Dendritic cell treated with granulocyte-macrophage colony-stimulating factor and Interleukin-4, amounts not matched to agents 40 ng/mL and 50 ng/mL, for 4 days (primary cell): ENCODE measurements around the gene CDH16.
"Not testable (repeated sequence)": the region's sequence is repeated elsewhere in the genome, so short reads cannot be mapped to it uniquely, and the experiment has no call there.

Experiments used
- H3K27ac Mint-ChIP-seq: one replicate; pipeline ENCODE4 v1.8.0; 2022; ENCODE audit warnings: mild to moderate bottlenecking, mixed read lengths
- H3K27me3 Mint-ChIP-seq: one replicate; pipeline ENCODE4 v1.8.0; 2022; ENCODE audit warnings: mild to moderate bottlenecking, mixed read lengths
- H3K36me3 Mint-ChIP-seq: one replicate; pipeline ENCODE4 v1.8.0; 2022; ENCODE audit warnings: low read depth, mixed read lengths
- H3K4me1 Mint-ChIP-seq: one replicate; pipeline ENCODE4 v1.8.0; 2022; ENCODE audit warnings: low read depth, mixed read lengths
- H3K4me3 Mint-ChIP-seq: one replicate; pipeline ENCODE4 v1.8.0; 2022; ENCODE audit warnings: mild to moderate bottlenecking, moderate library complexity, mixed read lengths
- H3K9me3 Mint-ChIP-seq: one replicate; pipeline ENCODE4 v1.8.0; 2022; ENCODE audit warnings: mixed read lengths
- intact Hi-C: fragments of 100-400 bp; cut with micrococcal nuclease; formaldehyde crosslinking; loops from one replicate; pipeline ENCODE4 v1.15.0; 2022

Gene CDH16, protein sequence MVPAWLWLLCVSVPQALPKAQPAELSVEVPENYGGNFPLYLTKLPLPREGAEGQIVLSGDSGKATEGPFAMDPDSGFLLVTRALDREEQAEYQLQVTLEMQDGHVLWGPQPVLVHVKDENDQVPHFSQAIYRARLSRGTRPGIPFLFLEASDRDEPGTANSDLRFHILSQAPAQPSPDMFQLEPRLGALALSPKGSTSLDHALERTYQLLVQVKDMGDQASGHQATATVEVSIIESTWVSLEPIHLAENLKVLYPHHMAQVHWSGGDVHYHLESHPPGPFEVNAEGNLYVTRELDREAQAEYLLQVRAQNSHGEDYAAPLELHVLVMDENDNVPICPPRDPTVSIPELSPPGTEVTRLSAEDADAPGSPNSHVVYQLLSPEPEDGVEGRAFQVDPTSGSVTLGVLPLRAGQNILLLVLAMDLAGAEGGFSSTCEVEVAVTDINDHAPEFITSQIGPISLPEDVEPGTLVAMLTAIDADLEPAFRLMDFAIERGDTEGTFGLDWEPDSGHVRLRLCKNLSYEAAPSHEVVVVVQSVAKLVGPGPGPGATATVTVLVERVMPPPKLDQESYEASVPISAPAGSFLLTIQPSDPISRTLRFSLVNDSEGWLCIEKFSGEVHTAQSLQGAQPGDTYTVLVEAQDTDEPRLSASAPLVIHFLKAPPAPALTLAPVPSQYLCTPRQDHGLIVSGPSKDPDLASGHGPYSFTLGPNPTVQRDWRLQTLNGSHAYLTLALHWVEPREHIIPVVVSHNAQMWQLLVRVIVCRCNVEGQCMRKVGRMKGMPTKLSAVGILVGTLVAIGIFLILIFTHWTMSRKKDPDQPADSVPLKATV

DNA sequence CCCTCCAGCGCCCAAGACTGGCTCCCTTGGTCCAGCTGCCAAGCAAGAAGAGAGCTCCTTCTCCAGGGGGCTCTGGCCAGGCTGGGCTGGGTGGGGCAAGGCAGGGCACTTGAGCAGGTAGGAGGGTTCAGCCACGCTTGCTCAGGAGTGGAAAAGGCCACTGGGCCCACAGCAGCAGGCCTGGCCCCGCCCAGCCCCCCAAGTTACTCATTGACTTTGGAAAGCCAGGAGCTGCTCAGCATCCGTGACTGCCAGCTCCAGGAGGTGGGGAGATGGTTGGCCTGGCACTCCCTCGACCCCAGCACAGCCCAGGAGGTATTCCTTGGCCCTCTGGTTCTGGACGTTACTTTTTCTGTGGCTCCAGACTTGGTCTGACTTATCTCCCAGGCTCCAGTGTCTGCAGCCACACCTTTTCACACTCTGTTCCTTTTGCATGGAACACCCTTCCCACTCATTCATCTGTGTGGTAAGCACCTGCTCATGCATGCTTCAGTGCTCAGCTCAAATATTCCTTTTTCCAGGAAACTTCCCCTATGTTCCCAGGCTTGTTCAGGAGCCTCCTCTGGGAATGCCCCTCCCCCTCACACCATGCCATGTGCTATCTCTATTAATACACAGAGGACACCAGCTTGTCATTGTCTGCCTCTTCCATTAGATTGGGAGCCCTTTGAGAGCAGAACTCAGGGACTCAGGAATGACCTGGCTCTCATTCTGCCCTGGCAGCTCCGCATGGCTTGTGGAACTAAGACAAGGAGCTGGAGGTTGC is at the start of gene CDH16:
CDH16 (minus strand) TSS at position 83 of the 766 bp plus-strand sequence. CDS start 820 bp downstream, outside the sequence.
- no peaks in the 10 kb centered on the region for H3K36me3 Mint-ChIP-seq
- H3K4me1 Mint-ChIP-seq: peaks cover 5% of the 10 kb centered on the region
- H3K9me3 Mint-ChIP-seq: no peaks in the 10 kb centered on the region
- no peak within 1 kb of the TSS for H3K4me3 Mint-ChIP-seq
- H3K27ac Mint-ChIP-seq: no peak within 1 kb of the TSS
- H3K27me3 Mint-ChIP-seq: peaks cover 65% of the 10 kb centered on the region
- intact Hi-C loops: no loop called here

DNA sequence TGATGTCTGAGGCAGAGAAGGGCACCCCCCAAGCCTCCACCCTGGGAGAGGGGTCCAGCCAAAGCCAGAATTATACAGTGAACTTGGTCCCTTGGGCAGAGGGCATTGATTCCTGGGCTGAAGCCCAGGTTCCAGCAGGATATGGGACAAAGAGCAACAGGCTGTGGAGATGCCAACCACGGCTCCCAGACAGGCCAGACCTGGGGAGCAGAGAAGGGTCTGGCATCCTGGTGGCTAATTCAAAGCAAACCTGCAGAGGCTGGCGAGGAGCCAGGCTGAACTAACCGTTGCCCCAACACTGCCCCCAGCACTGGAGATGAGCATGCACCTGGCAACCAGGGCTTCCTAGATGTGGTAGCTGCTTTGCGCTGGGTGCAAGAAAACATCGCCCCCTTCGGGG is 45.4 kb upstream of the CDH16 start:
- no peak overlapping the region for H3K27ac Mint-ChIP-seq
- no peaks in the 10 kb centered on the region for H3K9me3 Mint-ChIP-seq
- no peak overlapping the region for H3K4me3 Mint-ChIP-seq
- H3K36me3 Mint-ChIP-seq: no peaks in the 10 kb centered on the region
- peaks cover 13% of the 10 kb centered on the region for H3K27me3 Mint-ChIP-seq
- intact Hi-C loops: no loop called here
- H3K4me1 Mint-ChIP-seq: peaks cover 33% of the 10 kb centered on the region

DNA sequence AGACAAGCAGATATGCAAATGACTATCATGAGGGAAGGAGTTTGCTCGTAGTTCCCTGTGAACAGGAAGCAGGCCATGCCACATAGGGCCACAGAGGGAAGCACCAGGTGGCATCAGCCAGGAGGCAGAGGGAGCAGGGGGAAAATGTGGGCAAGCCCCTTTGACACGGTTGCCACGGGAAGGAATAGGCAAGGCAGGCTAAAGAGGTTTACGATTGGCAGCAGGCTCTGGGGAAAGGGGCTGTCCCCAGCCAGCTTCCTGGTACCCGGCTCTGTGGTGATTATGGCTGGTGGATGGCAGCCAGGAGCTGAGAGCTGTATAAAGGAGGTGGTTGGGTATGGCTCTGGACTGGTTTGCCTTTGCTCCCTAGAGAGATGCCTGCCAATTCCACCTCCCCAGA is 43.2 kb upstream of the CDH16 start:
- Mint-ChIP-seq H3K27me3 (peaks cover 13% of the 10 kb centered on the region), H3K9me3 (no peaks in the 10 kb centered on the region), H3K27ac (peak overlapping the region; percentile 24), H3K4me1 (peaks cover 49% of the 10 kb centered on the region), H3K4me3 (no peak overlapping the region), H3K36me3 (no peaks in the 10 kb centered on the region)
- intact Hi-C loops: no loop called here

DNA sequence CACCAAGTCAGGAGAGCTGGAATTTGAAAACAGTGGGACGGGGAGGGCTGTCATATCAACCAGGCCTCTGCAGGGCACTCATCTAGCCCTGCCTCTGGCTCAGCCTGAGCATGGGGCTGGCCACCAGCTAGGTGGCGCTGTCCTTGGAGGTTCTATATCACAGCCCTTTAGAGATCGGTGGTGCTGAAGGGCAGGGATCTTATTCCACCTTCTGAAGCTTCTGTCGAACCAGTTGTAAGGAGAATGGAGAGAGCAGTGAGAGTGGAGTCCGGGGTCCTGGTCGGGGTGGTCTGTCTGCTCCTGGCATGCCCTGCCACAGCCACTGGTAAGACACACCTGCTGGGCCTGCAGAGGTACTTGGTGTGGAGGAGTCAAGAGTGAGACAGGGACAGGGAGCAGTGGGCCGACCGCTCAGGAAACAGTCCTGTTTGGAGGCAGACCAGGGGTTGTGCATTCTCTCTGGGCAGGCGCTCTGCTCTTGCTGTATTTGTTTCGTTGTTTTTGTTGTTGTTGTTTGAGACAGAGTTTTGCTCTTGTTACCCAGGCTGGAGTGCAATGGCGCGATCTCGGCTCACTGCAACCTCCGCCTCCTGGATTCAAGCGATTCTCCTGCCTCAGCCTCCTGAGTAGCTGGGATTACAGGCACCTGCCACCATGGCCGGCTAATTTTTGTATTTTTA is 42.5 kb upstream of the CDH16 start, which contains the start of gene CES3:
CES3 (plus strand) TSS at position 202 of the 680 bp plus-strand sequence; CDS start at position 244, 42 bp downstream.
- peak within 1 kb of the TSS; percentile 84 for H3K27ac Mint-ChIP-seq
- intact Hi-C loops: no loop called here
- H3K4me1 Mint-ChIP-seq: peaks cover 49% of the 10 kb centered on the region
- H3K9me3 Mint-ChIP-seq: no peaks in the 10 kb centered on the region
- peaks cover 10% of the 10 kb centered on the region for H3K27me3 Mint-ChIP-seq
- H3K36me3 Mint-ChIP-seq: no peaks in the 10 kb centered on the region
- H3K4me3 Mint-ChIP-seq: peak within 1 kb of the TSS; percentile 44

DNA sequence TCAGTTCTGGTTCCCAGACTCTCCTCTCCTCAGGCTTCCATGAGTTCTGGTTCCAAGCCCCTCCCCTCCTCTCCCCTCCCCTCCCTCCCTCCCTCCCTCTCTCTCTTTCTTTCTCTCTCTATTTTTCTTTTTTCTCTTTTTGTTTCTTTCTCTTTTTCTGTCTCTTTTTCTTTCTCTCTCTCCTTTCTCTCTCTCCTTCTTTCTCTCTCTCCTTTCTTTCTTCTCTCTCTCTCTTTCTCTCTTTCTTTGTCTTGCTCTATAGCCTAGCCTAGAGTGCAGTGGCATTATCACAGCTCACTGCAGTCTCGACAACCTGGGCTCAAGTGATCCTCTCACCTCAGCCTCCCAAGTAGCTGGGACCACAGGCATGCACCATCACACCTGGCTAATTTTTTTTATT is 41.6 kb upstream of the CDH16 start:
- H3K27ac Mint-ChIP-seq: peak overlapping the region; percentile 84
- peaks cover 7% of the 10 kb centered on the region for H3K27me3 Mint-ChIP-seq

DNA sequence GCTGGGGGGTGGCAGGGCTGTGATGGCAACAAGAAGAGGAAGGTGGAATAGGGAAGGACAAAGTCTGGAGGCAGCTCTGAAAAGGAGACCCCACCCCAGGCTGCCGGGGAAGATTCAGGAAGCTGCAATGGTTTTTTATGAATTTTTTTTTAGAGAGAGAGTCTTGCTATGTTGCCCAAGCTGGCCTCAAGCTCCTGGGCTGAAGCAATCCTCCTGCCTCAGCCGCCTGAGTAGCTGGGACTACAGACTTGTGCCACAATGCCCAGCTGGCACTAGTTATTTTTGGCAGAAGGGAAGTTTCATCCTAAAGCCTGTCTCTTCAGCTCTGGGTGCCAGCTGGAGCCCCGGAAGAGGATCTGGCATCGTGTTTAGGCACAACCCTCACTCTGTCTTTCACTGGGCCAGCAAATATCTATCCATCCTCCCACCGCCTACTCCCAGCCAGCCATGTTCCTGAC is 41.0 kb upstream of the CDH16 start:
- peak overlapping the region; percentile 84 for H3K27ac Mint-ChIP-seq
- peaks cover 2% of the 10 kb centered on the region for H3K27me3 Mint-ChIP-seq
- peaks cover 49% of the 10 kb centered on the region for H3K4me1 Mint-ChIP-seq
- no peak overlapping the region for H3K4me3 Mint-ChIP-seq
- H3K36me3 Mint-ChIP-seq: no peaks in the 10 kb centered on the region
- no peaks in the 10 kb centered on the region for H3K9me3 Mint-ChIP-seq
- intact Hi-C loops: no loop called here

More for the DNA sequence above, 41.6 kb upstream of the CDH16 start:
- Mint-ChIP-seq H3K9me3 (no peaks in the 10 kb centered on the region), H3K4me3 (peak overlapping the region; percentile 17), H3K36me3 (no peaks in the 10 kb centered on the region), H3K4me1 (peaks cover 49% of the 10 kb centered on the region)
- intact Hi-C loops: no loop called here

DNA sequence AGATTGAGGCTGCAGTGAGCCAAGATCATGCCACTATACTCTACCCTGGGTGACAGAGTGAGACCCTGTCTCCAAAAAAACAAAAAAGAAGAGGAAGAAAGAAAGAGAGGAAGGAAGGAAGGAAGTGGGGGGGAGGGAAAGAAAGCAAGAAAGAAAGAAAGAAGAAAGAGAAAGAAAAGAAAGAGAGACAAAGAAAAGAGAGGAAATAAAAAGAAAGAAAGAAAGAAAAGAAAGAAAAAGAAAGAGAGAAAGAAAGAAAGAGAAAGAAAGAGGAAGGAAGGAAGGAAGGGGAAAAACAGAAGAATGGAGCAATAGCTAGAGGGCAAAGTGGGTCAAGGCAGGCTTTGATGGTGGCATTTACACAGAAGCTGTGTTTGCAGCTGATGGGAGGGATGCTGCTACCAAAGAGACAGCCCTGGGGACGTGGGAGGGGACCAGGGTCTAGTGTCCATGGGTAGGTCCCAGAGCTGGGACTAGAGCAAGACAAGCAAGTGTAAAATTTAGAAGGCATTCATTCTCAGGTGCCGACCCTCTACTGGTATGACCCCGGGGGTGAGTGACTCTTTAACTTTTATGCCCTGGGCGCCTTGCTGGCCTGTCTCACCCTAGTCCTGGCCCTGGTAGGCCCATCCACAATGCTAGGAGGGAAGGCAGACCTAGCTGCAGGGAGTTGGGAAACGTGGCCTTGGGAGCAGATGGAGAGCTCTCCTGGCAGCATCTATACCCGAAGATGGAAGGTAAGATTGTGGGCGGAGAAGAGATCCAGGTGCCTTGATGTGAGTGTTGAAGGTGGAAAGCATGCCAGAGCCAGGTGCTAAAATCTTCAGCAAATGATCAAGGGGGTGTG is 40.4 kb upstream of the CDH16 start:
- intact Hi-C loops: no loop called here
- peaks cover under 1% of the 10 kb centered on the region for H3K27me3 Mint-ChIP-seq
- peak overlapping the region; percentile 84 for H3K27ac Mint-ChIP-seq
- no peaks in the 10 kb centered on the region for H3K9me3 Mint-ChIP-seq
- H3K36me3 Mint-ChIP-seq: no peaks in the 10 kb centered on the region
- no peak overlapping the region for H3K4me3 Mint-ChIP-seq
- peaks cover 49% of the 10 kb centered on the region for H3K4me1 Mint-ChIP-seq

DNA sequence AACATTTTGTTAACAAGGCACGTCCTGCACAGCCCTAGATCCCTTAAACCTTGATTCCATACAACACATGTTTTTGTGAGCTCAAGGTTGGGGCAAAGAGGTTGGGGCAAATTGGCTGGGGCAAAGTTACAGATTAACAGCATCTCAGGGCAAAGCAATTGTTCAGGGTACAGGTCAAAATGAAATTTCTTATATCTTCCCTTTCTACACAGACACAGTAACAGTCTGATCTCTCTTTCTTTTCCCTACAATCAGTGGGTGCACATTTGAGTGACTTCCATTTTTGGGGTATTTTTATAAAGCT is 37.4 kb upstream of the CDH16 start:
- intact Hi-C loops, H3K9me3 Mint-ChIP-seq: not testable (repeated sequence)

DNA sequence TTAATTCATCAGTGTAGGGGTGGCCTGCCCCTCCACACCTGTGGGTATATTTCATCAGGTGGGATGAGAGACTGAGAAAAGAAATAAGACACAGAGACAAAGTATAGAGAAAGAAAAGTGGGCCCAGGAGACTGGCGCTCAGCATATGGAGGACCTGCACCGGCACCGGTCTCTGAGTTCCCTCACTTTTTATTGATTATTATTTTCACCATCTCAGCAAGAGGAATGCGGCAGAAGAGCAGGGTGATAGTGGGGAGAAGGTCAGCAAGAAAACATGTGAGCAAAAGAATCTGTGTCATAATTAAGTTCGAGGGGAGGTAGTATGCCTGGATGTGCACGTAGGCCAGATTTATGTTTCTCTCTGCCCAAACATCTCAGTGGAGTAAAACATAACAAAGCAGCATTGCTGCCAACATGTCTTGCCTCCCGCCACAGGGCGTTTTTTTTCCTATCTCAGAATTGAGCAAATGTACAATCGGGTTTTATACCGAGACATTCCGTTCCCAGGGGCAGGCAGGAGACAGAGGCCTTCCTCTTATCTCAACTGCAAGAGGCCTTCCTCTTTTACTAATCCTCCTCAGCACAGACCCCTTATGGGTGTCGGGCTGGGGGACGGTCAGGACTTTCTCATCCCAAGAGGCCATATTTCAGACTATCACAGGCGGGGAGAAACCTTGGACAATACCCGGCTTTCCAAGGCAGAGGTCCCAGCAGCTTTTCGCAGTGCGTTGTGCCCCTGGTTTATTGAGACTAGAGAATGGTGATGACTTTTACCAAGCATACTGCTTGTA is 36.9 kb upstream of the CDH16 start:
- intact Hi-C loops: loop anchor here (2.0 kb wide), 1 partner anchor 199 kb away; no protein-coding TSS in a partner anchor
- not testable (repeated sequence) for H3K9me3 Mint-ChIP-seq, H3K27ac Mint-ChIP-seq, H3K36me3 Mint-ChIP-seq, H3K4me3 Mint-ChIP-seq
- H3K4me1 Mint-ChIP-seq: peaks cover 31% of the 10 kb centered on the region
- peaks cover 30% of the 10 kb centered on the region for H3K27me3 Mint-ChIP-seq

More for the DNA sequence above, 37.4 kb upstream of the CDH16 start:
- Mint-ChIP-seq H3K4me1 (peaks cover 36% of the 10 kb centered on the region), H3K27me3 (peaks cover 26% of the 10 kb centered on the region)
- not testable (repeated sequence) for H3K27ac Mint-ChIP-seq, H3K4me3 Mint-ChIP-seq, H3K36me3 Mint-ChIP-seq

DNA sequence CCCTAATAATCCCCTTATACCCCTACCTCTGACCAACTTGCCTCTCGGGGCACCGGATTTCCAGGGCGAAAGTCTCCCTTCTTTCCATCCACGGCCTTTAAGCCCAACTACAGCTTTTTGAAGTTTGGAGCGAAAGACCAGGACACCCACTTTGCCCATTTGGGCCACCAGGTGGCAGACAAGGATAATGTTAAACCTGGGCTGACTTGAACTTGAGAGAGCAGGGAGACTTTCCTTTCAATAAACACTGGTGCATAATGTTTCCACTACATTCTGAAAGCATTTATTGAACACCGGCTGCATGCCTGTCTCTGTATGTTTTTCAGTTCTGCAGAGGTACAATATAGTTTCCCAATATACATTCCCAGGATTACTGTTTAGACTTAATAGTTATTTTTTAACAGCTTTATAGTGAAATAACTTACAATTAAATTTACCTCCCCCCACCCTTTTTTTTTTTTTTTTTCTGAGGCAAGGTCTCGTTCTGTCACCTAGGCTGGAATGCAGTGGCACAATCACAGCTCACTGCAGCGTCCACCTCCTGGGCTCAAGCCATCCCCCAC is 35.5 kb upstream of the CDH16 start:
- no peak overlapping the region for H3K4me3 Mint-ChIP-seq
- peaks cover 42% of the 10 kb centered on the region for H3K27me3 Mint-ChIP-seq
- no peak overlapping the region for H3K27ac Mint-ChIP-seq
- H3K36me3 Mint-ChIP-seq: no peaks in the 10 kb centered on the region
- intact Hi-C loops: loop anchor here (2.0 kb wide), 1 partner anchor 201 kb away; no protein-coding TSS in a partner anchor
- no peaks in the 10 kb centered on the region for H3K9me3 Mint-ChIP-seq
- peaks cover 17% of the 10 kb centered on the region for H3K4me1 Mint-ChIP-seq

DNA sequence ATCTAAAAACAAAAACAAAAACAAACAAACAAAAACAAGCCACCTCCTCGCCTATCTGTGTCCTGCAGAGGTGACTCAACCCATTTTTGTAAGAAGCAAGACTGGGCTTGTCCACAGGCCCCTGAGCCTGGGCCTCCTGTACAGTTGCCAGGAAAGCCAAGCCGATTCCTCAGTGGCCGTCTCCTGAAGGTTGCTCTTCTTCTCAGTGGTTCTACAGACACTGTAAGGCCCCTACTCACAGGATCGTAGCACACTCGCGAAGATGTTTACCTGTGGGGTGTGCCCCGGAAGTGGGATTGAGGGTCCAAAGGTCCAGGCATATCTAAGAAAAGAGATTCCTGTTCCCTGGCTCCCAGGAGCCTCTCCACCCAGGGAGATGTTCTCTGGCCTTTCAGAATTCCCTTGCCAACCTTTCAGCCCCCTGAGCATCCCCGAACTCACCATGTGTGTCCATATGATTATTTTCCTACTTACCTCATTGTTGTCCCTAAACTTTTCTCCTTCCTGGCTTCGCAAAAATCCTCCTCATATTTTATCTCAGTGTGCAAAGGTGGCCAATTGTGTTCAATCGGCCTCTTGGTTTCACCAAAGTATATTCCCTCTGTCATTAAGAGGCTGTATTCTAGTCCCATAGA is 34.9 kb upstream of the CDH16 start:
- Mint-ChIP-seq H3K4me1 (peaks cover 17% of the 10 kb centered on the region), H3K27ac (no peak overlapping the region), H3K9me3 (no peaks in the 10 kb centered on the region), H3K4me3 (no peak overlapping the region), H3K27me3 (peaks cover 48% of the 10 kb centered on the region), H3K36me3 (no peaks in the 10 kb centered on the region)
- intact Hi-C loops: loop anchor here (2.0 kb wide), 1 partner anchor 201 kb away; no protein-coding TSS in a partner anchor
